ENCODE measurements around the gene NFKB2. TPM values are rescaled to one million over a fixed set of nuclear protein-coding genes. Genes with fewer than 3 reads are reported as not detected.

Gene NFKB2
- polyA plus RNA-seq, 1 donor from 2014 or later: 0.30 TPM

- no peaks in the 10 kb centered on the region for H3K9me3 ChIP-seq (ENCODE audit: low read length)
- H3F3A ChIP-seq (ENCODE audit: insufficient read depth, low read length, poor library complexity, severe bottlenecking): no peaks in the 10 kb centered on the region
- no peak for TF ChIP-seq EP300 (conservative IDR thresholded peaks at IDR 0.05; ENCODE audit: poor library complexity, severe bottlenecking)
- no peak for TF ChIP-seq CTCF (IDR thresholded peaks at IDR 0.05; ENCODE audit: poor library complexity, severe bottlenecking)
- no peak for TF ChIP-seq MXI1 (conservative IDR thresholded peaks at IDR 0.05; ENCODE audit: poor library complexity, severe bottlenecking)
- TF ChIP-seq RAD21 (conservative IDR thresholded peaks at IDR 0.05): no peak
- no peak for TF ChIP-seq POLR2AphosphoS5 (IDR thresholded peaks at IDR 0.05)
- no peak for TF ChIP-seq EZH2 (IDR thresholded peaks at IDR 0.05; ENCODE audit: borderline replicate concordance, insufficient read depth, low read length, poor library complexity, severe bottlenecking)
- no peak for TF ChIP-seq SMC3 (conservative IDR thresholded peaks at IDR 0.05; ENCODE audit: poor library complexity)
- TF ChIP-seq TAF1 (IDR thresholded peaks at IDR 0.05; ENCODE audit: low read depth): no peak
- no peak for TF ChIP-seq REST (IDR thresholded peaks at IDR 0.05; ENCODE audit: borderline replicate concordance)
- no peak overlapping the region for H3K9ac ChIP-seq (ENCODE audit: low read length)
- no peaks in the 10 kb centered on the region for H3K36me3 ChIP-seq (ENCODE audit: insufficient read depth, low read length)
- no peaks in the 10 kb centered on the region for H3K79me2 ChIP-seq (replicated peaks; ENCODE audit: insufficient read depth, low read length)
- no peak overlapping the region for H3K27ac ChIP-seq (ENCODE audit: low read length)
- H4K20me1 ChIP-seq (ENCODE audit: insufficient read depth): no peaks in the 10 kb centered on the region
- no peaks in the 10 kb centered on the region for H3K9me2 ChIP-seq (ENCODE audit: insufficient read depth, low read length)
- H2AFZ ChIP-seq (ENCODE audit: low read depth, low read length): no peak overlapping the region
- peaks cover 32% of the 10 kb centered on the region for H3K27me3 ChIP-seq (ENCODE audit: insufficient read depth, low read depth, low read length)
- no peak overlapping the region for H3K4me3 ChIP-seq (ENCODE audit: low read length)
- H3K4me2 ChIP-seq (ENCODE audit: low read length): no peak overlapping the region
Observed at GRCh38 chr10:102396317-102396650, 779 bp downstream of the NFKB2 start.

- TF ChIP-seq SMC3 (conservative IDR thresholded peaks at IDR 0.05; ENCODE audit: poor library complexity) (no peak), RAD21 (conservative IDR thresholded peaks at IDR 0.05) (no peak), EZH2 (IDR thresholded peaks at IDR 0.05; ENCODE audit: borderline replicate concordance, insufficient read depth, low read length, poor library complexity, severe bottlenecking) (no peak), CTCF (IDR thresholded peaks at IDR 0.05; ENCODE audit: poor library complexity, severe bottlenecking) (no peak), POLR2AphosphoS5 (IDR thresholded peaks at IDR 0.05) (no peak), EP300 (conservative IDR thresholded peaks at IDR 0.05; ENCODE audit: poor library complexity, severe bottlenecking) (no peak), TAF1 (IDR thresholded peaks at IDR 0.05; ENCODE audit: low read depth) (no peak), MXI1 (conservative IDR thresholded peaks at IDR 0.05; ENCODE audit: poor library complexity, severe bottlenecking) (no peak)
- Histone ChIP-seq H3F3A (ENCODE audit: insufficient read depth, low read length, poor library complexity, severe bottlenecking) (no peaks in the 10 kb centered on the region), H3K9me2 (ENCODE audit: insufficient read depth, low read length) (no peaks in the 10 kb centered on the region), H3K4me3 (ENCODE audit: low read length) (no peak overlapping the region), H3K79me2 (replicated peaks; ENCODE audit: insufficient read depth, low read length) (no peaks in the 10 kb centered on the region), H3K27me3 (ENCODE audit: insufficient read depth, low read depth, low read length) (peaks cover 32% of the 10 kb centered on the region), H4K20me1 (ENCODE audit: insufficient read depth) (no peaks in the 10 kb centered on the region), H3K9ac (ENCODE audit: low read length) (no peak overlapping the region), H3K9me3 (ENCODE audit: low read length) (no peaks in the 10 kb centered on the region), H3K27ac (ENCODE audit: low read length) (no peak overlapping the region), H3K36me3 (ENCODE audit: insufficient read depth, low read length) (no peaks in the 10 kb centered on the region), H3K4me2 (ENCODE audit: low read length) (no peak overlapping the region), H2AFZ (ENCODE audit: low read depth, low read length) (no peak overlapping the region)
Observed at GRCh38 chr10:102396730-102397151, 1.2 kb downstream of the NFKB2 start.
